Measurements from ENCODE around the gene TMEM107. TPM values are rescaled to one million over a fixed set of nuclear protein-coding genes. Genes with fewer than 3 reads are reported as not detected.
A peak's percentile ranks its signal among the peaks of the same experiment; 100 is the strongest.

Gene TMEM107
- total and polyA plus RNA-seq, 2 donors (not counting 1 experiment from before 2014, with no cell fraction given), result 9.8 to 36.0 TPM

- Histone ChIP-seq H3K4me3 (replicated peaks in 1 of 4; ENCODE audit: control extremely low read depth in 1 of 4, insufficient read depth in 1 of 4, low read depth in 3 of 4, low read length in 4 of 4) (peak overlapping the region; percentile 59 to 69 (median 61)), H3K79me2 (ENCODE audit: control insufficient read depth, insufficient read depth, low read length) (peaks cover 5% of the 10 kb centered on the region), H3K9me3 (ENCODE audit: control insufficient read depth, insufficient read depth, low read depth, low read length) (no peaks in the 10 kb centered on the region), H3K9ac (ENCODE audit: insufficient read depth, low read length) (peak overlapping the region; percentile 76), H4K20me1 (ENCODE audit: control insufficient read depth, extremely low read depth, insufficient read depth, low read length) (no peaks in the 10 kb centered on the region), H3K27ac (ENCODE audit: insufficient read depth, low read length) (peak overlapping the region; percentile 71), H3K4me1 (ENCODE audit: control insufficient read depth, extremely low read depth, insufficient read depth, low read length) (peaks cover 11% of the 10 kb centered on the region), H3K4me2 (ENCODE audit: extremely low read depth, insufficient read depth, low read length) (peak overlapping the region; percentile 98), H3K27me3 (ENCODE audit: control insufficient read depth, insufficient read depth, low read length) (no peaks in the 10 kb centered on the region), H3K36me3 (ENCODE audit: control insufficient read depth, insufficient read depth, low read length) (no peaks in the 10 kb centered on the region), H2AFZ (ENCODE audit: low read length) (peak overlapping the region; percentile 86)
- no peak for DNase-seq (ENCODE audit: low read depth in 2 of 2)
- no peak for TF ChIP-seq CTCF (conservative IDR thresholded peaks at IDR 0.05 in 1 of 2, IDR thresholded peaks at IDR 0.05 in 1 of 2; ENCODE audit: low read depth in 1 of 2, low read length in 2 of 2)
- no peak for TF ChIP-seq EZH2 (IDR thresholded peaks at IDR 0.05; ENCODE audit: low read length, missing control alignments)
Measured at GRCh38 chr17:8176998-8177731, 985 bp upstream of the TMEM107 start.

GRCh38 chr17:8175795-8176196 is 384 bp downstream of the TMEM107 start:
- peak overlapping the region; percentile 98 for H3K4me2 ChIP-seq (ENCODE audit: extremely low read depth, insufficient read depth, low read length)
- TF ChIP-seq EZH2 (IDR thresholded peaks at IDR 0.05; ENCODE audit: low read length, missing control alignments) (no peak), CTCF (conservative IDR thresholded peaks at IDR 0.05 in 1 of 2, IDR thresholded peaks at IDR 0.05 in 1 of 2; ENCODE audit: low read depth in 1 of 2, low read length in 2 of 2) (no peak)
- H4K20me1 ChIP-seq (ENCODE audit: control insufficient read depth, extremely low read depth, insufficient read depth, low read length), result no peaks in the 10 kb centered on the region
- peak overlapping the region; percentile 76 for H3K9ac ChIP-seq (ENCODE audit: insufficient read depth, low read length)
- H3K4me1 ChIP-seq (ENCODE audit: control insufficient read depth, extremely low read depth, insufficient read depth, low read length), result peaks cover 11% of the 10 kb centered on the region
- H3K9me3 ChIP-seq (ENCODE audit: control insufficient read depth, insufficient read depth, low read depth, low read length), result no peaks in the 10 kb centered on the region
- peaks cover 5% of the 10 kb centered on the region for H3K79me2 ChIP-seq (ENCODE audit: control insufficient read depth, insufficient read depth, low read length)
- H3K4me3 ChIP-seq (replicated peaks in 1 of 4; ENCODE audit: control extremely low read depth in 1 of 4, insufficient read depth in 1 of 4, low read depth in 3 of 4, low read length in 4 of 4), result peak overlapping the region; percentile 59 to 69 (median 61)
- no peaks in the 10 kb centered on the region for H3K27me3 ChIP-seq (ENCODE audit: control insufficient read depth, insufficient read depth, low read length)
- no peaks in the 10 kb centered on the region for H3K36me3 ChIP-seq (ENCODE audit: control insufficient read depth, insufficient read depth, low read length)
- H3K27ac ChIP-seq (ENCODE audit: insufficient read depth, low read length), result peak overlapping the region; percentile 71
- no peak for DNase-seq (ENCODE audit: low read depth in 2 of 2)
- peak overlapping the region; percentile 87 for H2AFZ ChIP-seq (ENCODE audit: low read length)

GRCh38 chr17:8173871-8174322 is 2.3 kb downstream of the TMEM107 start:
- no peak for TF ChIP-seq EZH2 (IDR thresholded peaks at IDR 0.05; ENCODE audit: low read length, missing control alignments)
- TF ChIP-seq CTCF (conservative IDR thresholded peaks at IDR 0.05 in 1 of 2, IDR thresholded peaks at IDR 0.05 in 1 of 2; ENCODE audit: low read depth in 1 of 2, low read length in 2 of 2), result no peak
- Histone ChIP-seq H3K36me3 (ENCODE audit: control insufficient read depth, insufficient read depth, low read length) (no peaks in the 10 kb centered on the region), H3K9ac (ENCODE audit: insufficient read depth, low read length) (peak overlapping the region; percentile 81), H3K4me2 (ENCODE audit: extremely low read depth, insufficient read depth, low read length) (peak overlapping the region; percentile 77), H3K4me3 (replicated peaks in 1 of 4; ENCODE audit: control extremely low read depth in 1 of 4, insufficient read depth in 1 of 4, low read depth in 3 of 4, low read length in 4 of 4) (peak overlapping the region; percentile 31 to 67 (median 46)), H3K27ac (ENCODE audit: insufficient read depth, low read length) (peak overlapping the region; percentile 100), H3K9me3 (ENCODE audit: control insufficient read depth, insufficient read depth, low read depth, low read length) (no peaks in the 10 kb centered on the region), H3K27me3 (ENCODE audit: control insufficient read depth, insufficient read depth, low read length) (no peaks in the 10 kb centered on the region), H3K79me2 (ENCODE audit: control insufficient read depth, insufficient read depth, low read length) (peaks cover 5% of the 10 kb centered on the region), H3K4me1 (ENCODE audit: control insufficient read depth, extremely low read depth, insufficient read depth, low read length) (peaks cover 11% of the 10 kb centered on the region), H4K20me1 (ENCODE audit: control insufficient read depth, extremely low read depth, insufficient read depth, low read length) (no peaks in the 10 kb centered on the region), H2AFZ (ENCODE audit: low read length) (peak overlapping the region; percentile 76)
- DNase-seq (ENCODE audit: low read depth in 2 of 2), result no peak

Measured in fibroblast of lung (primary cell).